ENCODE measurements around the gene ELF2. TPM values are rescaled to one million over a fixed set of nuclear protein-coding genes. Genes with fewer than 3 reads are reported as not detected.

ELF2 gene
- total and polyA plus RNA-seq, 2 donors (not counting 1 experiment from before 2014, with no cell fraction given), result 31.2 to 42.6 TPM

DNA sequence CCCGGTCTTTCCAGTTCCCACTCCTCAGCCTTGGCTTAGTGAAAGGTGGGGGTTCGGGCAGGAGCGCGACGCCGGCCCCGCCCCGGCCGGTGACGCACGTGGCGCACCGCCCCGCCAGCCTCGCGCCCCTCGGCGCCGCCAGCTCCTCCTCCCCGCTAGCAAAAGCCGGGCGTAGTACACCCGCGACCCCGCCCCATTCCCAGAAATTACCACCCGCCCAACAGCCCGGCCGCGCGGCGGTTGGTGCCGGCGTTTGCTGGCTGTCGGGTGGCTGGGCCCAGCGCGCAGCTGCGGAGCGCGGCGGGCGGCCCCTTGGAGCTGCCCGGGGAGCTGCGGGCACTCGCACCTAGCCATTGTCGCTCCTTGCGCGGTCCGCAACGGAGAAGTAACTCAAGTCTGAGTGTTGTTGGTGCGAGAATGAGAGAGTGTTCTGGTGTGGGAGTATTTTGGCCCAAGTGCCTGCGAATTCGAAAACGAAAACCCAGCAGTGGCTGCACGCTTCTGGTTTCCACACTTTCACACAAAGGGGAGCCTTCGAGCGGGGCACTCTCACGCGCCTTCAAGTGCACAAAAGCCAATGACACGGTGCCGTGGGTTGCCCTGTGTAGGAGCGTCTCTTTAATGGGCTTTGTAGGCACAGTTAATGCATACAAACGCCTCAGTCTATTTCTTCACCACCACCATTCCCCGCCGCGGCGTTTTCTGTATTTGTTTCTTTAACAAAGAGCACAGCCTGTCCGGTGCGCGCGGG, 1.0 kb upstream of the ELF2 start:
- DNase-seq (ENCODE audit: low read depth in 2 of 2), result peak; percentile 94
- H3K9me3 ChIP-seq (ENCODE audit: control insufficient read depth, insufficient read depth, low read depth, low read length), result no peaks in the 10 kb centered on the region
- H3K27me3 ChIP-seq (ENCODE audit: control insufficient read depth, insufficient read depth, low read length), result no peaks in the 10 kb centered on the region

DNA sequence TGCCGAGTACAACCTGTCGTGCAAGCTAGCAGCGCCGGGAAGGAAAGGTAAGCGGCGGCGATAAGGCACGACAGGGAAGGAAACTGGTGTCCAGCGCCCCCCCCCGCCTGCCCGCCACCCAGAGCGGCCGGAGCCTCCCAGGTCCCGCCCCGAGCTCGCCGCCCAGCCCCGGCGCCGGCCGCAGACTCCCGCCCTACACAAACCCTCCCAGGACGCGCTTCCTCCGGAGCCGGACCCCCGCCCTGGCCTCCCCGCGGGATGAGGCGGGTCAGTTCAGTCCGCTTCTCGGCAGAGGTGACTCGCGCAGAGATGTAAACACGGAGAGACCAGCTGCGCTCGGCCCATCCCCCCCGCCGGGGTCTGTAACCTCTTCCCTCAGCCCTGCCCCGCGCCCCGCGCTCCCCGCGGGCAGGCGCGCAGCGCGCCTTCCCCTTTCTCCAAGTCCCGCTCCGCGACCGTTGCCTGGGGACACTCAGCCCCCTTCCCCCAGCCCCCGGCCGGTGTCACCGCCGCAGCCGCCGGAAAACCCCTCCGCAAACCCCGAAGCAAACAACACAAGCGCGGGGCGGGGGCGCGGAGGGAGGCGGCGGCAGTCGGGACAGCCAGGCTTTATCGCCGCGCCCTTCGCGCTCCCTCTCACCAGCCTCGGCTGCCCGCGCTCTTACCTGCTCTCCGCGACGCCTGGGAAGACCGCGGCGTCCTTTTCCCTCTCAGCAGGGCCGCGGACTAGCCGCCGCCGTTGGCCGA, 543 bp downstream of the ELF2 start:
- peaks cover 3% of the 10 kb centered on the region for H3K4me1 ChIP-seq (ENCODE audit: control insufficient read depth, extremely low read depth, insufficient read depth, low read length)
- TF ChIP-seq, protein P1, sequence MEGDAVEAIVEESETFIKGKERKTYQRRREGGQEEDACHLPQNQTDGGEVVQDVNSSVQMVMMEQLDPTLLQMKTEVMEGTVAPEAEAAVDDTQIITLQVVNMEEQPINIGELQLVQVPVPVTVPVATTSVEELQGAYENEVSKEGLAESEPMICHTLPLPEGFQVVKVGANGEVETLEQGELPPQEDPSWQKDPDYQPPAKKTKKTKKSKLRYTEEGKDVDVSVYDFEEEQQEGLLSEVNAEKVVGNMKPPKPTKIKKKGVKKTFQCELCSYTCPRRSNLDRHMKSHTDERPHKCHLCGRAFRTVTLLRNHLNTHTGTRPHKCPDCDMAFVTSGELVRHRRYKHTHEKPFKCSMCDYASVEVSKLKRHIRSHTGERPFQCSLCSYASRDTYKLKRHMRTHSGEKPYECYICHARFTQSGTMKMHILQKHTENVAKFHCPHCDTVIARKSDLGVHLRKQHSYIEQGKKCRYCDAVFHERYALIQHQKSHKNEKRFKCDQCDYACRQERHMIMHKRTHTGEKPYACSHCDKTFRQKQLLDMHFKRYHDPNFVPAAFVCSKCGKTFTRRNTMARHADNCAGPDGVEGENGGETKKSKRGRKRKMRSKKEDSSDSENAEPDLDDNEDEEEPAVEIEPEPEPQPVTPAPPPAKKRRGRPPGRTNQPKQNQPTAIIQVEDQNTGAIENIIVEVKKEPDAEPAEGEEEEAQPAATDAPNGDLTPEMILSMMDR (conservative IDR thresholded peaks at IDR 0.05 in 1 of 2, IDR thresholded peaks at IDR 0.05 in 1 of 2; ENCODE audit: low read depth in 1 of 2, low read length in 2 of 2), result no peak
- TF ChIP-seq EZH2 (IDR thresholded peaks at IDR 0.05; ENCODE audit: low read length, missing control alignments), result no peak
- H3K27me3 ChIP-seq (ENCODE audit: control insufficient read depth, insufficient read depth, low read length), result no peaks in the 10 kb centered on the region
- DNase-seq (ENCODE audit: low read depth in 2 of 2), result peak; percentile 74 to 89
- no peaks in the 10 kb centered on the region for H3K36me3 ChIP-seq (ENCODE audit: control insufficient read depth, insufficient read depth, low read length)
- peak overlapping the region; percentile 96 for H3K9ac ChIP-seq (ENCODE audit: insufficient read depth, low read length)
- H3K79me2 ChIP-seq (ENCODE audit: control insufficient read depth, insufficient read depth, low read length), result peaks cover 22% of the 10 kb centered on the region
- peaks cover 1% of the 10 kb centered on the region for H4K20me1 ChIP-seq (ENCODE audit: control insufficient read depth, extremely low read depth, insufficient read depth, low read length)
- peak overlapping the region; percentile 78 for H2AFZ ChIP-seq (ENCODE audit: low read length)
- H3K9me3 ChIP-seq (ENCODE audit: control insufficient read depth, insufficient read depth, low read depth, low read length), result no peaks in the 10 kb centered on the region
- peak overlapping the region; percentile 94 for H3K4me2 ChIP-seq (ENCODE audit: extremely low read depth, insufficient read depth, low read length)
- H3K27ac ChIP-seq (ENCODE audit: insufficient read depth, low read length), result peak overlapping the region; percentile 95
- H3K4me3 ChIP-seq (replicated peaks in 1 of 4; ENCODE audit: control extremely low read depth in 1 of 4, insufficient read depth in 1 of 4, low read depth in 3 of 4, low read length in 4 of 4), result peak overlapping the region; percentile 75 to 96 (median 85)

More for the DNA sequence above, 1.0 kb upstream of the ELF2 start:
- Histone ChIP-seq H3K36me3 (ENCODE audit: control insufficient read depth, insufficient read depth, low read length) (no peaks in the 10 kb centered on the region), H3K9ac (ENCODE audit: insufficient read depth, low read length) (peak overlapping the region; percentile 86), H4K20me1 (ENCODE audit: control insufficient read depth, extremely low read depth, insufficient read depth, low read length) (peaks cover 1% of the 10 kb centered on the region), H3K4me1 (ENCODE audit: control insufficient read depth, extremely low read depth, insufficient read depth, low read length) (peaks cover 3% of the 10 kb centered on the region), H2AFZ (ENCODE audit: low read length) (peak overlapping the region; percentile 96), H3K27ac (ENCODE audit: insufficient read depth, low read length) (peak overlapping the region; percentile 96), H3K79me2 (ENCODE audit: control insufficient read depth, insufficient read depth, low read length) (peaks cover 17% of the 10 kb centered on the region), H3K4me2 (ENCODE audit: extremely low read depth, insufficient read depth, low read length) (peak overlapping the region; percentile 99), H3K4me3 (replicated peaks in 1 of 4; ENCODE audit: control extremely low read depth in 1 of 4, insufficient read depth in 1 of 4, low read depth in 3 of 4, low read length in 4 of 4) (peak overlapping the region; percentile 84 to 96 (median 90))
- no peak for TF ChIP-seq EZH2 (IDR thresholded peaks at IDR 0.05; ENCODE audit: low read length, missing control alignments)
- TF ChIP-seq, protein P1 (conservative IDR thresholded peaks at IDR 0.05 in 1 of 2, IDR thresholded peaks at IDR 0.05 in 1 of 2; ENCODE audit: low read depth in 1 of 2, low read length in 2 of 2), result no peak

DNA sequence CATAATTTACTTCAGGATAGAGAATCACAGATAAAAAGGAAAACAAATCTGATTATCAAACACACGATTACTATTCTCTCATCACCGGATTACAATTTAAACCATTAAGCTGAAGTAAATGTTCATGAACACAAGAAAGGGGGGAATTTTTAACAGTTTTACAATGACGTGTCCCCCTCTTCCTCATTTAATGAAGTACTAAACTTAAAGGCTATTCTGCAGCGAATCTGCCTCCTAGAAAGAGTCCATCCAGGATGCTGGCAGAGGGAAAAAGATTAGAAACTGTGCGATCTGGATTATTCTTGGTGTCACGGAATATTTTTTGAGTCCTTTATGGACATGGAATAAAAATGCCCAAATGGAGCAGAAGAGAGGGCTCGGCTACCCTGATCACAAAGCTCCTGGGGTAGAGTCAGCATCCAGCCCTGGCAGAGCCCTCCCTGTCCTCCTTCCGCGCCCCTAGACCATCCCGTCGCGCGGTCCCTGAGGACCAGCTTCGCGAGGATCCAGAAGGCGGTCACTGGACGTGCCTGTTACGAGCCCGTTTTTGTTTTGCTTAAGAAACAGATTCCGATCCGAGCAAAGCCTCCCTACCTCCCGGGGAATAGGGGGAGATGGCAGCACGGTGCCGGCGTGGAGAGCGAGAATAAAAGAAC, 1.2 kb downstream of the ELF2 start:
- no peaks in the 10 kb centered on the region for H3K27me3 ChIP-seq (ENCODE audit: control insufficient read depth, insufficient read depth, low read length)
- no peak for TF ChIP-seq EZH2 (IDR thresholded peaks at IDR 0.05; ENCODE audit: low read length, missing control alignments)
- TF ChIP-seq, protein P1 (conservative IDR thresholded peaks at IDR 0.05 in 1 of 2, IDR thresholded peaks at IDR 0.05 in 1 of 2; ENCODE audit: low read depth in 1 of 2, low read length in 2 of 2), result no peak
- peak overlapping the region; percentile 75 to 96 (median 85) for H3K4me3 ChIP-seq (replicated peaks in 1 of 4; ENCODE audit: control extremely low read depth in 1 of 4, insufficient read depth in 1 of 4, low read depth in 3 of 4, low read length in 4 of 4)
- H3K4me2 ChIP-seq (ENCODE audit: extremely low read depth, insufficient read depth, low read length), result peak overlapping the region; percentile 94
- peak overlapping the region; percentile 95 for H3K27ac ChIP-seq (ENCODE audit: insufficient read depth, low read length)
- no peaks in the 10 kb centered on the region for H3K36me3 ChIP-seq (ENCODE audit: control insufficient read depth, insufficient read depth, low read length)
- H3K9ac ChIP-seq (ENCODE audit: insufficient read depth, low read length), result peak overlapping the region; percentile 96
- peaks cover 1% of the 10 kb centered on the region for H4K20me1 ChIP-seq (ENCODE audit: control insufficient read depth, extremely low read depth, insufficient read depth, low read length)
- H3K9me3 ChIP-seq (ENCODE audit: control insufficient read depth, insufficient read depth, low read depth, low read length), result no peaks in the 10 kb centered on the region
- H3K79me2 ChIP-seq (ENCODE audit: control insufficient read depth, insufficient read depth, low read length), result peaks cover 24% of the 10 kb centered on the region
- H2AFZ ChIP-seq (ENCODE audit: low read length), result peak overlapping the region; percentile 78
- DNase-seq (ENCODE audit: low read depth in 2 of 2), result peak in 1 of 2 donors; percentile 54
- peaks cover 3% of the 10 kb centered on the region for H3K4me1 ChIP-seq (ENCODE audit: control insufficient read depth, extremely low read depth, insufficient read depth, low read length)

Measured in fibroblast of lung (primary cell).